RWPE2 (cell line): ENCODE measurements around the gene C15orf40.

Source experiments
- ATAC-seq: fragments of 200-7000 bp; cut with Tn5 transposase; 3 replicates; pipeline ENCODE4 v1.9.1; 2021; ENCODE audit warnings: low read depth
- DNase-seq: peaks from one replicate; pipeline ENCODE4 v3.0.0-alpha.2; 2020; ENCODE audit warnings: low spot score
- H3K27ac ChIP-seq: fragments of 450-650 bp; 2 replicates; pipeline ENCODE4 v1.5.1; 2017; ENCODE audit warnings: mild to moderate bottlenecking; ENCODE audit not compliant: poor library complexity, severe bottlenecking
- H3K27me3 ChIP-seq: fragments of 250-450 bp; sonication (Bioruptor Pico); 2 replicates; pipeline ENCODE4 v1.5.1; 2021; ENCODE audit warnings: mild to moderate bottlenecking, moderate library complexity; ENCODE audit not compliant: insufficient read depth, poor library complexity, severe bottlenecking
- H3K36me3 ChIP-seq: fragments of 250-450 bp; sonication (Bioruptor Pico); 2 replicates; pipeline ENCODE4 v1.5.1; 2020; ENCODE audit warnings: low read depth, mild to moderate bottlenecking, moderate library complexity
- H3K4me1 ChIP-seq: fragments of 250-450 bp; sonication (Bioruptor Pico); 2 replicates; pipeline ENCODE4 v1.5.1; 2021; ENCODE audit warnings: mild to moderate bottlenecking, moderate library complexity; ENCODE audit not compliant: insufficient read depth, poor library complexity, severe bottlenecking
- H3K4me3 ChIP-seq: fragments of 250-450 bp; sonication (Bioruptor Pico); 2 replicates; pipeline ENCODE4 v1.5.1; 2021; ENCODE audit warnings: mild to moderate bottlenecking, moderate library complexity; ENCODE audit not compliant: severe bottlenecking
- H3K9me3 ChIP-seq: fragments of 250-450 bp; sonication (Bioruptor Pico); 2 replicates; pipeline ENCODE4 v1.5.1; 2021; ENCODE audit warnings: mild to moderate bottlenecking, moderate library complexity; ENCODE audit not compliant: severe bottlenecking
- CTCF ChIP-seq: fragments of 450-650 bp; IDR thresholded peaks from one replicate; pipeline ENCODE4 v1.5.1; 2017; ENCODE audit warnings: mild to moderate bottlenecking, moderate library complexity; ENCODE audit not compliant: poor library complexity, severe bottlenecking

C15orf40 gene

GRCh38 chr15:82964890-82965289 lies 46.5 kb downstream of the C15orf40 start:
- TF ChIP-seq CTCF = no peak
- Histone ChIP-seq H3K27ac (no peak overlapping the region), H3K36me3 (no peaks in the 10 kb centered on the region), H3K9me3 (no peaks in the 10 kb centered on the region), H3K27me3 (no peaks in the 10 kb centered on the region), H3K4me1 (no peaks in the 10 kb centered on the region), H3K4me3 (no peak overlapping the region)
- DNase-seq (no peak), ATAC-seq (no peak)

- DNase-seq = no peak
- Histone ChIP-seq H3K27ac (no peak overlapping the region), H3K4me3 (no peak overlapping the region), H3K9me3 (no peaks in the 10 kb centered on the region), H3K27me3 (no peaks in the 10 kb centered on the region), H3K4me1 (no peaks in the 10 kb centered on the region), H3K36me3 (no peaks in the 10 kb centered on the region)
- peak; percentile 76 for ATAC-seq
- TF ChIP-seq CTCF = no peak
Observed at GRCh38 chr15:82963471-82964341, 47.7 kb downstream of the C15orf40 start.

GRCh38 chr15:82960766-82961165 lies 50.7 kb downstream of the C15orf40 start:
- Histone ChIP-seq H3K4me3 (no peak overlapping the region), H3K9me3 (no peaks in the 10 kb centered on the region), H3K4me1 (no peaks in the 10 kb centered on the region), H3K36me3 (no peaks in the 10 kb centered on the region), H3K27me3 (no peaks in the 10 kb centered on the region), H3K27ac (no peak overlapping the region)
- ATAC-seq (no peak), DNase-seq (no peak)
- no peak for TF ChIP-seq CTCF

GRCh38 chr15:82959423-82959822 lies 52.0 kb downstream of the C15orf40 start:
- H3K9me3 ChIP-seq = no peaks in the 10 kb centered on the region
- ATAC-seq = no peak
- H3K36me3 ChIP-seq = no peaks in the 10 kb centered on the region
- no peak for DNase-seq
- no peaks in the 10 kb centered on the region for H3K4me1 ChIP-seq
- no peak overlapping the region for H3K4me3 ChIP-seq
- H3K27me3 ChIP-seq = no peaks in the 10 kb centered on the region
- no peak for TF ChIP-seq CTCF
- H3K27ac ChIP-seq = no peak overlapping the region

- no peak overlapping the region for H3K27ac ChIP-seq
- H3K27me3 ChIP-seq = no peaks in the 10 kb centered on the region
- no peaks in the 10 kb centered on the region for H3K9me3 ChIP-seq
- H3K4me1 ChIP-seq = no peaks in the 10 kb centered on the region
- no peak for TF ChIP-seq CTCF
- ATAC-seq (no peak), DNase-seq (no peak)
- H3K4me3 ChIP-seq = no peak overlapping the region
- no peaks in the 10 kb centered on the region for H3K36me3 ChIP-seq
Observed at GRCh38 chr15:82958638-82959037, 52.8 kb downstream of the C15orf40 start.
